NOMO-1 treated with dmso at 0.1 percent for 144 hours (cell line): ENCODE results near the gene SHC4.

Experiments
- DNase-seq: peaks from one replicate; lab custom pipeline; 2025; ENCODE audit not compliant: unreplicated experiment; lab: John Stamatoyannopoulos, UW

Gene SHC4, protein sequence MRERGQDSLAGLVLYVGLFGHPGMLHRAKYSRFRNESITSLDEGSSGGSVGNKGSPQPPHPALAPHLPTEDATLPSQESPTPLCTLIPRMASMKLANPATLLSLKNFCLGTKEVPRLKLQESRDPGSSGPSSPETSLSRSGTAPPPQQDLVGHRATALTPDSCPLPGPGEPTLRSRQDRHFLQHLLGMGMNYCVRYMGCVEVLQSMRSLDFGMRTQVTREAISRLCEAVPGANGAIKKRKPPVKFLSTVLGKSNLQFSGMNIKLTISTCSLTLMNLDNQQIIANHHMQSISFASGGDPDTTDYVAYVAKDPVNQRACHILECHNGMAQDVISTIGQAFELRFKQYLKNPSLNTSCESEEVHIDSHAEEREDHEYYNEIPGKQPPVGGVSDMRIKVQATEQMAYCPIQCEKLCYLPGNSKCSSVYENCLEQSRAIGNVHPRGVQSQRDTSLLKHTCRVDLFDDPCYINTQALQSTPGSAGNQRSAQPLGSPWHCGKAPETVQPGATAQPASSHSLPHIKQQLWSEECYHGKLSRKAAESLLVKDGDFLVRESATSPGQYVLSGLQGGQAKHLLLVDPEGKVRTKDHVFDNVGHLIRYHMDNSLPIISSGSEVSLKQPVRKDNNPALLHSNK

GRCh38 chr15:48963524-48964113 lies at the start of gene SHC4:
SHC4 (minus strand) TSS chr15:48963919; CDS start chr15:48963015, 904 bp downstream.
- DNase-seq = no peak

GRCh38 chr15:48999314-48999713 lies 35.6 kb upstream of the SHC4 start:
- DNase-seq = no peak

DNA sequence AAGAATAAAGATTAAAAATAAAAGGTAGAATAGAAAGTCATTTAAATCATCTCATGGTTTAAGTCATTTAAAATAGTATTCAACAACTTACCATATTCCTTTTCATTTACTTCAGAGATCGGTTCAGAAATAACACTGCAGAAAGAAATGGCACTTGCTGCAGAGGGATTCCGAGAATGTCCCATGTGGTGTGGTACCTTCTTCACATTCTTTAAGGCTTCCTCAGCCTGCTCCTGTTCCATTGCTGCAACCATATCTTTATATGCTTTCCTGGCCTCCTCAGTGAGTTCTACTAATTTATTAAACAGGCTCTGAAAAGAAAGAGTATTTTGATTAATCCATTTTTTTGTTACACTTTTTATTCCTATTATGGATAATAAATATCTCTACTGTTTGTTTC lies 32.6 kb upstream of the SHC4 start:
- DNase-seq = no peak

GRCh38 chr15:48993380-48993779 lies 29.7 kb upstream of the SHC4 start:
- DNase-seq = no peak

- peak; percentile 71 for DNase-seq
These were observed 28.8 kb upstream of the SHC4 start for GRCh38 chr15:48992545-48992944.

DNA sequence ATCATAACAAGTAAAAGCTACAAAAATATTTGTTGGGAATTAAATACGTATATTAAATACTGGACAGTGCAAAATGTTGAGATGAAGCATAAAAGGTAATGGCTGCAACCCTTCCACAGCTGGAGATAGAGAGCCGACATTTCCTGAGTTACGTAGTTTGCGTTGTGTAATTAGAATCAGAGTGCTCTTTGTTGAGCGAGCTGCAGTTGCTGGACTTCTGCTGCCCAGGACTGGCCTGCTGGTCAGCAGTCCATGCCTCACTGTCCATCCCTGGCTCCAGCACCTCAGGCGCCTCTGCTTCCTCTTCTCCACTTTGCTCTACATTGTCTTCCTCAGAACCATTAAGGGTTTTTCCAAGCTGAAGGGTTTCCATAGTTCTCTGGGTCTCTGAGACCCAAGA lies 28.4 kb upstream of the SHC4 start:
- DNase-seq = no peak

- DNase-seq = no peak
These were observed 25.5 kb upstream of the SHC4 start for GRCh38 chr15:48989170-48989569.

- DNase-seq = no peak
These were observed 23.4 kb upstream of the SHC4 start for GRCh38 chr15:48987142-48987541.

DNA sequence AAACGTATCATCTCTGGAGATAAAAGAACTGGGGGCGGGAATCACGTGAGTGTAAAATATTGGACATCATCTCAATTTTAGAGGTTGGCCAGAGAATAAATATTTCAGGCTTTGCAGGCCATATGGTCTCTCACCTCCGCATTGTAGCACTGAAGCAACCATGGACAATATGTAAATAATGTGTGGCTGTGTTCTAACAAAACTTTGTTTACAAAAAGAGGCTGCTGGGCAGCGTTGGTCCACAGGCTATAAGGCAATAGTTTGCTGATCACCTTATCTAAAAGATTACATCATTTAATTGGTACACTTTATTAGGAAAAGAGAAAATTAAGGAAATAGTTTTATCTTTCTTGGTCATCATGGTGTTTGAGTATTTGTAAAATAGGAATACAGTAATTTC lies 22.5 kb upstream of the SHC4 start:
- DNase-seq = no peak

DNA sequence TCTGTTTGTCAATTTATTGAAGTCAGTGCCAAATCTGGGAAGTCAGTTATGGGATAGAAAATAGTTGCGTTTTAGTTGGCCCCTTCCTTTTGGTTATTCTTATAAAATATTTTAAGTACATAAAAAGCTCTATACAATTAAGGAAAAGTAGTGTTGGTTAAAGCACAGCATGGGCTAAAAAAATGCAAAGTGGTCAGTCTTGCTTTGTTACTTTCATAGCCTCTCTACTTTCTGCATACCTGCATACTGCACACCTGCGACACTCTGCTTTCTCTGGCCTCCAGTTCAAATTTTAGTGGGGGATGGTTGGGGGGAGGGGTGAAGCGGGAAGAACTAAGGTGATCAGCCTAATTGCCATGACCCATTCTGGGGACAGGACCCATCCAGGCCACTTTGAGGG lies 21.8 kb upstream of the SHC4 start:
- no peak for DNase-seq

DNA sequence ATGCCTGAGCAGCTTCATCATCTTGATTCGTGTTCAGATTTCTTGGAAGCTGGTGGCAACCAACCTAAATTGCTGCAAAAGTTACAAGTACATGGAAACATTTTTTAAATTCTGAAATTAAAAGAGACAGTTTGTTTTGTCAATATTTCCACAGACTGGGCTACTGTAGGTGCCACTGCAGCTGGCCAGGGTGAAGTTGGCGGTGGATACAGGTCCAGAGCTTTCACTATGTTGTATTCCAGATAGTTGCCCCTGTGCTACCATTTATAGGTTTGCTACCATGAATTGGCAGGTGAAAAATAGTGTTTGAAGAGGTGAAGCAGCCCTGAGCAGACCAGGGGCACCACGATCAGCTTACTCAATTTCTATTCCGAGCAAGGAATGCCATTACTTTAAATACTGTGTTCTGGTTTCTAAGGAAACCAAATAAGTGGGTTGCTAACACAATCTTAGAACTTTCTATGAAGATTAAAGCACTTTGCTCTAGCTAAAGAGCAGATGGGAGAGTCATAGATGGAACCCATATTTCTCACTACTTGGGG lies 21.2 kb upstream of the SHC4 start:
- DNase-seq = no peak

DNA sequence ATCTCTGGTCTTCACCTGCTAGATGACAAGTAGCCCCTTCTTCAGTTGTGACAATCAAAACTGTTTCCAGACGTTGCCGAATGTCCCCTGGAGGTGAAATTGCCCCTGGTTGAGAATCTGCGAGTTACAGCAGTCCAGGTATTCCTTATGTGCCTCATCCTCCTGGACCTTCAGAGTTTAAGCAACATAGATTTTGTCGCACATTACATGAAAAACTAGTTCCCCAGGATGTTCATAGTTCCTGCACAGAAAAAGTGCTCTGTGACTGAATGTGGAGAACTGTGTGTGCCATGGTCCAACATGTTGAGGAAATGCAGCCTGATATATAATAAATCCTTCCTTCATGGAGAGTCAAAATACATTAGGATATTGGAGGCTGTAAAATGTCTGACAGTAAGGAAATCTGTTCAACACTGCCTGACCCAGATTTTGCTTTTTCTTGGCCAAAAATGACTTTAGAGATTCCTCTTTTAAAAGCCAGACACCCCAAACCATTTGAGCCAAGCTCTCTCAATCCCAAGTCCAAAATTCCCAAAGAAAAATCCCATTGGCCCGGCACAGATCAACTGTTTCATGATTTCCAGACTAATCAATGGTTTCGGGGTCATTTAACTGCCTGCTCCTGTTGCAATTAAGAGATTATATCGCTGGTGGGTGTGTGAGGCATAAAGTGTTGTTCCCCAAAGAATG lies 20.4 kb upstream of the SHC4 start:
- no peak for DNase-seq

DNA sequence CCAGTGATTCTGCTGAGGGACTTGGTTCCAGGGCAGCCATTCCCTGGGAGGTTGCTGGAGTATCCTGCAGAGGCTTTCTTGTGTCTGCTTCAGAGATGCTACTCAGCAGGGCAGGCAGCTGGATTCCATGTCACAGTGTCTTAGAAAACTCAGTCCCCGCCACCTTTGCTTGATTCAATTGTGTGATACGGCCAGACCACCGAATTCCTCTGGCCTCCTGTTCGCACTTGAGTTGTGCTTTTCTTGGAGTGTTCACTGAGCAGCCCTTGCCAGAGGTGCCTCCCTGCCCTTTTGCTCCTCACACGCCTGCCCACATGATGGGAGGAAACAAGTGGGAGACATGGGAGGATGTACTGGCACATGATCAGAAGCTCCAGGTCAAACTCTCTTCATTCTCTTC lies 19.6 kb upstream of the SHC4 start:
- DNase-seq = no peak

DNA sequence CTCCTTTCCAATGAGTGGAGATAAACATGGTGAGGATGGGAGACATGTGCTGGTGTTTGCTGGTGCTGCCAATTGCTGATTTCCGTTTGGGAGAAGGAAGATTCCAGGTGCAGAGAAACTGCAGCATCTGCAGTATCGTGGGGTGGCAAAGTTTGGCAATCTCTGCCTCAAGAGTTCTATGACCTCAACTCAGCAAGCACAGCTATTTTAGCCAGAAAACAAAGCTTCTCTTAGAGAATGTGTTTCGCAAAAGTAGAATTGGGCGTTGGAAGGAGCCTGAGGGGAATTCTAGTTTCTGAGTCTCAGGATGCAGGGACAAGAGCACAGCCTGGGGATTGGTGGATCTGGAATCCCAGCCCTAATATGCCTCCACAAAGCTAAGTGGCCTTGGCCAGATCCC lies 18.2 kb upstream of the SHC4 start:
- DNase-seq = no peak

GRCh38 chr15:48978638-48979037 lies 14.9 kb upstream of the SHC4 start:
- no peak for DNase-seq

DNA sequence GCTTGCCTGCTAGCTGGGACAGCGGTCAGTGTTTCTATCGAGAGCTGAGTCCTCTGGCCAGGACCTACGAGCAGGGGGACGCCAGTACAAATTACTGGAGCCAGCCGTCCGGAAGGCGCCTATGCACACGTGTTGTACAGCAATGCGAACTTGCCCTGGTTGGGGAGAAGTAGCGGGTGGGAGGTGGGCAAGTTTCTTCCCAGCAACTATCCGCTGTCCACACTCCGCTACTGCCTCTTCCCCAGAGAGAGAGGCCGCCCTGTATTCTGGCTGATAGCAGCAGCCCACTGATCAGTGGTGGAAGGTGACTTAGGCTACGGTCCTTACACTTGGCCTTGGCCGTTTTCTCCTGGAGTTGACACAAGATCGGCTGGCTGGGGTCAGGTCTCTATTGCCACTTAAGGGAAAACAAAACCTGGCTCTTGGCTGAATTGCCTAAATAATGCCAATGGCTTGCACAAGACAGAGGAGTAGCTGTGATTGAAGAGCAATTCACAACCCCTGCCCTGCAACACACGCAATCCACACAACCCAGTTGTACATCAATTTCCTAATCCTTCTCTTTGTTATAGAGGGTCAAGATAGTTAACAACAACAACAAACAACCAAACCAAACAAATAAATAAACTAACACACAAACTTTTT lies 12.8 kb upstream of the SHC4 start:
- no peak for DNase-seq

GRCh38 chr15:48975472-48976419 lies 12.0 kb upstream of the SHC4 start:
- DNase-seq = peak; percentile 52

- no peak for DNase-seq
These were observed 11.2 kb upstream of the SHC4 start for GRCh38 chr15:48974882-48975281.

GRCh38 chr15:48972750-48973503 lies 9.2 kb upstream of the SHC4 start:
- DNase-seq = no peak
